T-helper 2 cell treated with Interferon-gamma antibody and Interleukin-4, amounts not matched to agents 100 ng/mL and 5 ng/mL, for 36 hours (primary cell): Measurements from ENCODE around the gene NPNT. TPM values are rescaled to one million over a fixed set of nuclear protein-coding genes. Genes with fewer than 3 reads are reported as not detected.

Experiments
- intact Hi-C: fragments of 100-400 bp; cut with micrococcal nuclease; formaldehyde crosslinking; loops from one replicate; pipeline ENCODE4 v1.15.1; 2023
- total RNA-seq: library from RNA; stranded (reverse); gene quantifications from 2 replicates; pipeline ENCODE4 v1.2.3, GENCODE V29; 2022

Gene NPNT
- total RNA-seq, 1 donor from 2014 or later = not detected

GRCh38 chr4:105917171-105917685, 22.0 kb downstream of the NPNT start:
- intact Hi-C loops = no loop called here

GRCh38 chr4:105921301-105921700, 26.0 kb downstream of the NPNT start:
- intact Hi-C loops = no loop called here

- intact Hi-C loops = no loop called here
Observed at GRCh38 chr4:105923497-105924238, 28.4 kb downstream of the NPNT start.

DNA sequence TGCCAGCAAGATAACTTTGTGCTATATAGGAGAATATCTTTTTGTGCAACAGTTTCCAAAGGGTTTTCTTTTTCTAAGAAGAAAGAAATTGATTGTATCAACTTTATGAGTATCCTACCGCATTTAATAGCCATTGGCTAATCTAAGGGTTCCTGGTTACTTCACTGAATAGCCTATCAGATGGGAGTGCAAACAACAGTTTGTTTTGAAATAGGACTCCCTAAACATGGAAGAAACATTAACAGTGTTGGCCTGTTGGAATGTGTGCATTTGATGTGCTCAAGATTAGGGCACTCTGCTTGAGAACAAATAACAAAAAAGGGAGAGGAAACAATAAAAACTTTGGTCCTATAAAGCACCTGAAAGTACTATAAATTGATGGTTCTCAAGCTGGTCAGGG, 29.1 kb downstream of the NPNT start:
- intact Hi-C loops = no loop called here

DNA sequence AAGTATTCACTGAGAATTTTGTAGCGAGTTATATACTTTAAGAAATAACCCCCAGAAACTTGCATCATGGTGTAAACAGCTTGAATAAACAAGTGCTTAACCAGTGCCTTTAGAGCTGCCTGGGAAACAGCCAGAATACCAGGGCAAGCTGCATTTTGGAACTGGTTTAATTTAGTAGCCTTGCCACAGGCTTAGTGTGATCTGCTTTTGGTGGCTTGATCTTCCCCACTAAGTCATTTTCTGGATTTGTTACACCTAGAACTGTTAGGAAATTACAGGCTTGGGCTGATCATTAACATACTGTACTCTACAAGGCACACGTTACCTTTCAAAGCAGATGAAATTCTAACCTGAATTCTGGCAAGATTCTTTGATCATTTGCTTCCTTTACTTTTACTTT, 35.4 kb downstream of the NPNT start:
- intact Hi-C loops = no loop called here

DNA sequence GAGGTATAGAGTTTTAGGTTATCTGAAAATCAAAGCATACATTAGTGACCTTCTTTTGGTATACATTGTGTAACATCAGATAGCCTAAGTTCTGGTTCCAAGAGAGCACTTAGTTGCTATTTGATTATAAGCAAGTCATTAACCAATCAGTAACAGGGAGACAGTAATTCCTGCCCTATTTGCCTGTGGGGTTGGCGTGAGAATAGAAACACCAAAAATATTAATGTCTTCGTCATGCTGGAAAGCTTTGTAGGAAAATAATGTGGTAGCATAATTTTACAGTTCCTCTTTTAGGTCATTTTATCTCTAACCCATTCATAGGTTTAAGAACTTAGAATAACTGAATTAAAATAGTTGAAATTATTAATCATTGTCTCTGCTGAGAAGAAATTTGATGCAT, 37.8 kb downstream of the NPNT start:
- intact Hi-C loops = no loop called here

DNA sequence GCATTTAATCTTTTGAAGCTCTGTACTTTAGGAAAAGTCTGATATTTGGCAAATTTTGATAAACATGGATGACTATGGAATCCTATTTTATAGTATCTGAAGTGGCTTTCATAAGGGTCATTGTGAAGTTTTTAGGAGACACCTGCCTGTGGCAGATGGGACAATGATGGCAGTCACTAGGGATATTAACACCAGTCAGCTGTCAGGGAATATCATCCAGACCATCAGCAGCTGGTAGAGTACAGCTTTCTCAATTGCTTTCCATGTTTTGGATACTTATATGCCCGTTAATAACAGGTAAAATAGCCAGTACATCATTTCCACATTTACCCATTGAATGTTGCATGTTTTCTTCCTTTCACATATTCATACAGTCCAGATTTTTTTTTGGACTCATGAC, 39.1 kb downstream of the NPNT start:
- intact Hi-C loops = no loop called here

- intact Hi-C loops = no loop called here
Observed at GRCh38 chr4:105936901-105937300, 41.6 kb downstream of the NPNT start.

DNA sequence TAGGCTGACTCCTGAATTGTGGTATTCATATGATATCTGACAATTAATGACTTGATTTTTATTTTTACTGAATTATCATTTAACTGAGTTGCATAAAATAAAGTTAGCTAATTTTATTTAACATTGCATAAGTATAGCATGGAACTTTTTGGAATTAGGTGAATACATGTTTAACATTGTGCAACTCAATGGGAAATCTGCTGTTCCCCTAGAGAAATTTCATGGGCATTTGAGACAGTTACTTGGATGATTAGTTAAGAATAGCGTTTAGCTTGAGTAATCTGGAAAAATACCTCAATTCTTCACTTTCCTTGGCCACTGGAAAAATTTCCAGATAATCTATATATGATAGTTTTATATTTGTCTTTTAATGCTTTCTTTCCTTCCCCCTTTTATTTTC, 42.5 kb downstream of the NPNT start:
- intact Hi-C loops = no loop called here

DNA sequence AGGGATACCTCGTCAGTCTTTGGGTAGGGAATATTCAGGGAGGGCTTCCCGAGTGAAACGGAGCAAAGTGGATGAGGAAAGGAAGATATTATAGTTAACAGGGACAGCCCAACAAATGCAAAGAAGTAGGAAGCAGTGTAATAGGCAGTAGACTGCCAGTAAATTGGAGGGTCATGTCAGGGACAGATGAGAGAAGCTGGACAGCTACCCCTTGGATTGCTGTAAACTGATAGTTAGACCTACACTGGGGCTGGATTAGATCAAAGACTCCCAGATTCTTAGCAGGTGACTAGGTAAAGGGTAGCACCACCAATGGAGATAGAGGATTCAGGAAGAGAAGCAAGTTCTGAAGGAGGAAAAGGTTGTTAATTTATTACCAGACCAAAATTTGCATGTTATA, 48.0 kb downstream of the NPNT start:
- intact Hi-C loops = no loop called here

GRCh38 chr4:105944540-105944939, 49.3 kb downstream of the NPNT start:
- intact Hi-C loops = no loop called here

DNA sequence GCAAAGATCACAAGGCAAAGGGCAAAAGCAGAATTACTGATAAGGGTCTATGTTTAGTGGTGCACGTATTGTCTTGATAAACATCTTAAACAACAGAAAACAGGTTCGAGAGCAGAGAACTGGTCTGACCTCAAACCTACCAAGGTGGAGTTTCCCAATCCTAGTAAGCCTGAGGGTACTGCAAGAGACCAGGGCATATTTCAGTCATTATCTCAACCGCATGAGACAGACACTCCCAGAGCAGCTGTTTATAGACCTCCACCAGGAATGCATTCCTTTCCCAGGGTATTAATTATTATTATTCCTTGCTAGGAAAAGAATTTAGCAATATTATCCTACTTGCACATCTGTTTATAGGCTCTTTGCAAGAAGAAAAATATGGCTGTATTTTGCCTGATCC, 51.5 kb downstream of the NPNT start:
- intact Hi-C loops = no loop called here

DNA sequence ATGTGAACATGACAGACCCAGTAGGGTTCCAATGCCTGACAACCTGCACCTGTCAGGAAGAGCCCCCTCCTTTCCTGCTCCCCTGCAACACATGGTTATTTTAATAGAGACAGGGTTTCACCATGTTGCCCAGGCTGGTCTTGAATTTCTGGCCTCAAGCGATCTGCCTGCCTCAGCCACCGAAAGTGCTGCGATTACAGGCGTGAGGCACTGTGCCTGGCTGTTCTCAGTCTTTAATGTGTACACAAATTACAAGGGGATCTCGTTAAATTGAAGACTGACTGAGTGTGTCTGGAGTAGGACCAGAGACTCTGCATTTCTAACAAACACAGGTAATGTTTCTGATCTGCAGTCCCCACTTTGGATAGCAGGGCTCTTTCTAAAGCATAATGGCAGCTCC, 55.4 kb downstream of the NPNT start:
- intact Hi-C loops = no loop called here

- intact Hi-C loops = no loop called here
Observed at GRCh38 chr4:105951198-105951597, 55.9 kb downstream of the NPNT start.

GRCh38 chr4:105952591-105952990, 57.3 kb downstream of the NPNT start:
- intact Hi-C loops = no loop called here

GRCh38 chr4:105956569-105956968, 61.3 kb downstream of the NPNT start:
- intact Hi-C loops = no loop called here

- intact Hi-C loops = no loop called here
Observed at GRCh38 chr4:105957680-105958079, 62.4 kb downstream of the NPNT start.

DNA sequence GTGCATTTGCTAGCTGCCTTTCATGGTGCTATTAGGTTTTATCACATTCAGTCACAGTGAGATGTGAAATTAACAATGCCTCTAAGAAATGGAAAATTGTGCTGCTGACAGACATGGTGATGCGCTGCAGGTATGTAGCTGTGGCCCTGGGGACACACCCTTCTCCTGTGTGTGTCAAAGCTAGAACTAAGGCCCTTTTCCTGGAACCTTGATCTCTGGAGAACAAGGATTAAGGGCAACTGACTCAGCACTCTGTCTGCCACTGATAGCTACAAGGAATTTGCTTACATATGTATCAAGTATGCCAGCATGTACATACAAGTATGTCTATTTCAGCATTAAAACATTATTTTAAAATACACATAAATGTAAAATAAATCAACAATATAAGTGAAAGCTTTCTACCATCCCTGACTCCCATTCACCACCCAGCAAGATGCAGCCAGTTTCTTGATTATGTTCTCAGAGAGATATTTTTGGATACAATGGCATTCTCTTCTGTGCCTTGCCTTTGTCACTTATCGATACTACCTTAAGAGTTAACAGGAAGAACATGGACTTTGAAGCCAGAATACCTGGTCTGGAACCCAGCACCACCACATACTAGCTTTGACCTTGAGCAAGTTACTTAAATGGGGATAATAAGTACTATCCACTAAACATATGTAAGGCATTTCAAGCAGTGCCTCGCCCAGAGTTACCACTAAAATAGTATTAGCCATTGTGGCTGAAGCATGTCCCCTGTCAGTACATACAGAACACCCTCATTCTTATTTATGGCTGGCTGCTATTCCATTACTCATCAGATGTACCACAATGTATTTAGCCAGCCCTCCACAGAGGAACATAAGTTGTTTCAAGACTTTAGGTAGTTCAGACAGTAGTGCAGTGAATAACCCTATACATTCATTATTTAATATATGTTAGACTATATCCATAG, 68.5 kb downstream of the NPNT start:
- intact Hi-C loops = no loop called here

DNA sequence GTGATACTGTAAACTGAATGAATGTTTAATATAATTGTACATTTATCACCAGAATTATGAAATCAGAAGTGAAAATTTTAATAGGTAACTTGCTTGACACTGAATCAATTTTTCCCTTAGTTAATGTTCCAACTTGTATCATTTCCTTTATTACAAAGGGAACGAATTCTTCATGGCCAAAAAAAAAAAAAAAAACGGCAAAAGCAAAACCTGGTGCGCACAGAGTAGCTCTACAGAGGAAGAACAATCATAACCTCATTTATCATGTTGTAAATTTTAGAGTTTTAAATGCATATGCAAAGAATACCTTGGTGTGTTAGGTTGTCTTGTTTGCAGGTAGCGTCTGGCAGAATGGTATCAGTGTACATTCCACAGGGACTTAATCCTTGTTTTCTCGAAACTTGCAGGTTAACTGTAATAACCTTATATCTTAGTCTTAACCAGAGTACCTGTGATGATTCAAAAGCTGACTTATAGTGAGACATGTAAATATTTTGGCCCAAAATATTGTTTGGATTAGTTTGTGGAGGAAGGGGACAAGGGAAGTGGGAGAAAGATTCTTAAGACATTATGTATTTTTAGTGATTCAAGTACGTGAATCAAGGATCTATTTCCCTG, 70.0 kb downstream of the NPNT start:
- intact Hi-C loops = no loop called here

DNA sequence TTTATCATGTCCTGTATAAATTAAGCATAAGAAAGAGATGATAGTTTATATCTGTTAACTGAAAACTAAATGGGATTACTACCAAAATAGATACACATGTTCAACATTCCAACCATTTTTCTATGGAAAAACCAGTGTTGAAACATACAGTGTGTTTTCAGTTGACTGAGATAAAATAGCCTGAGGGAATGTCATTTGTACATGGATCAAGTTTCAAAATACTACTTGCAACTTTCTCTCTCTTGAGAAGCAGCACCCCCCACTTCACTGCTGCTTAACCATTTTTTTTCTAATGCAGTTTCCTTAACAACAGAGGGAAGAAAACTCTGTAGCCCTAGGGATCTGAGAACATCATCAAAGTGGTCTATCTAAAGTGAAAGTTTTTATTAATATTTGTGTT, 70.8 kb downstream of the NPNT start:
- intact Hi-C loops = no loop called here

DNA sequence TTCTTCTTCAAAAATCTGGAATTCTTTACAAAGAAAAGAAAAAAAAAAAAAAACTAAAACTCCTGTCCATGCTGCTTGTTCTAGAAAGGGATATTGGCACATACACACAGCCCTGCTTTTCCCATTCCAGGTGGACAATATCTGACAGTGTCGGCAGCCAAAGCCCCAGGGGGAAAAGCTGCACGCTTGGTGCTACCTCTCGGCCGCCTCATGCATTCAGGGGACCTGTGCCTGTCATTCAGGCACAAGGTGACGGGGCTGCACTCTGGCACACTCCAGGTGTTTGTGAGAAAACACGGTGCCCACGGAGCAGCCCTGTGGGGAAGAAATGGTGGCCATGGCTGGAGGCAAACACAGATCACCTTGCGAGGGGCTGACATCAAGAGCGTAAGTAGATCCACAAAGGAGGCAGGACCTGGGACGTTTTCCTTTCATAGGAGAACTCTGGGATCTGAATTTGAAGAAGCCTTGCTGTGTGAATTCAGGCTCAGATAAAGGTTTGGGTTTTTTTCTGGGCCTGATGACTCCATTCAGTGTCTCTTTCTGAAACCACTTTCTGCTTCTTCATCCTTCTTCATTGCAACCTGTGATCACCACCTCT, 71.9 kb downstream of the NPNT start:
- intact Hi-C loops = no loop called here

- intact Hi-C loops = no loop called here
Observed at GRCh38 chr4:105969575-105969974, 74.3 kb downstream of the NPNT start.
